Panc1 (cell line): Measurements from ENCODE around the gene PLEKHG5. TPM values are rescaled to one million over a fixed set of nuclear protein-coding genes. Genes with fewer than 3 reads are reported as not detected.

ENCODE experiments used
- ATAC-seq: fragments of 200-7000 bp; cut with Tn5 transposase; 2 replicates; pipeline ENCODE4 v1.9.1; 2020; ENCODE audit warnings: mild to moderate bottlenecking, moderate library complexity
- BruUV-seq: library from RNA; stranded (reverse); fragments of 400-500 nt; replicated peaks from 2 replicates; lab custom pipeline; 2021; lab: Mats Ljungman, UMichigan
- CTCF ChIA-PET: fragments of 300-600 bp; sonication (Branson Sonifier 250); formaldehyde crosslinking; loops from one replicate; lab custom pipeline; 2022; ENCODE audit warnings: antibody characterized with exemption; lab: Charles Lee
- POLR2A ChIA-PET: fragments of 300-600 bp; sonication (Branson Sonifier 250); formaldehyde crosslinking; loops from one replicate; lab custom pipeline; 2022; ENCODE audit warnings: antibody characterized with exemption; lab: Charles Lee
- DNase-seq: peaks from one replicate; pipeline ENCODE4 v3.0.0-alpha.2; 2010; ENCODE audit warnings: low read depth, low spot score
- H3K27ac ChIP-seq: 2 replicates; pipeline ENCODE4 v1.5.1; 2011; ENCODE audit warnings: mild to moderate bottlenecking, low read length, inconsistent platforms
- H3K27me3 ChIP-seq: fragments of 200-500 bp; sonication (Bioruptor generic); 2 replicates; pipeline ENCODE4 v1.6.0; 2014; ENCODE audit warnings: low read length, inconsistent platforms; ENCODE audit not compliant: control insufficient read depth, insufficient read depth
- H3K36me3 ChIP-seq: fragments of 200-500 bp; sonication (Bioruptor generic); 2 replicates; pipeline ENCODE4 v1.5.1; 2014; ENCODE audit warnings: inconsistent platforms, mild to moderate bottlenecking, low read length, moderate library complexity; ENCODE audit not compliant: control insufficient read depth, insufficient read depth
- H3K4me1 ChIP-seq: 2 replicates; pipeline ENCODE4 v1.5.1; 2011; ENCODE audit warnings: inconsistent platforms, mild to moderate bottlenecking, low read length, moderate library complexity; ENCODE audit not compliant: control insufficient read depth, insufficient read depth
- H3K4me3 ChIP-seq, 2 experiments: 2 replicates each; pipeline ENCODE4 v1.5.1; 2011 to 2012; ENCODE audit warnings: low read depth in 2 of 2, low read length in 2 of 2, mild to moderate bottlenecking in 2 of 2, inconsistent platforms in 1 of 2, moderate library complexity in 1 of 2
- H3K9me3 ChIP-seq: fragments of 200-500 bp; sonication (Bioruptor generic); 2 replicates; pipeline ENCODE4 v1.5.1; 2014; ENCODE audit warnings: low read depth, mild to moderate bottlenecking, inconsistent platforms, low read length, moderate library complexity; ENCODE audit not compliant: control insufficient read depth, insufficient read depth
- POLR2AphosphoS5 ChIP-seq: IDR thresholded peaks from 2 replicates; pipeline ENCODE4 v1.6.1; 2012; ENCODE audit warnings: mild to moderate bottlenecking, low read depth, low read length, moderate library complexity
- SIN3A ChIP-seq: IDR thresholded peaks from 2 replicates; pipeline ENCODE4 v1.6.1; 2012; ENCODE audit warnings: low read depth, mild to moderate bottlenecking, low read length, moderate library complexity, borderline replicate concordance; ENCODE audit not compliant: insufficient read depth
- TCF7L2 ChIP-seq: IDR thresholded peaks from 2 replicates; pipeline ENCODE4 v1.6.1; 2011; ENCODE audit warnings: mild to moderate bottlenecking, low read depth, low read length, inconsistent platforms
- in situ Hi-C: cut with HindIII; loops from 2 replicates; pipeline ENCODE4 v1.10.0; 2016; ENCODE audit warnings: low sequenced_read_pairs, low pct_unique_long_range_greater_than_20kb
- intact Hi-C: fragments of 100-400 bp; cut with micrococcal nuclease; formaldehyde crosslinking; loops from one replicate; pipeline ENCODE4 v1.10.0; 2022; ENCODE audit not compliant: unreplicated experiment
- total RNA-seq: library from RNA; stranded (reverse); gene quantifications from one replicate; pipeline ENCODE4 v1.2.1, GENCODE V29; 2021; ENCODE audit not compliant: unreplicated experiment
- TF ChIP-seq, protein P1 (sequence below), 2 experiments: IDR thresholded peaks; 2 replicates each; pipeline ENCODE4 v1.6.1; 2011 to 2012; ENCODE audit warnings: low read depth in 2 of 2, control low read depth in 1 of 2, low read length in 1 of 2, mild to moderate bottlenecking in 1 of 2, moderate library complexity in 1 of 2; ENCODE audit not compliant: insufficient read depth in 1 of 2
- TF ChIP-seq, protein P2 (sequence below): fragments of 450-650 bp; IDR thresholded peaks from 2 replicates; pipeline ENCODE4 v1.5.1; 2017; ENCODE audit warnings: mild to moderate bottlenecking

The PLEKHG5 gene
- total RNA-seq, 1 experiment from 2014 or later, result 6.8 TPM

DNA sequence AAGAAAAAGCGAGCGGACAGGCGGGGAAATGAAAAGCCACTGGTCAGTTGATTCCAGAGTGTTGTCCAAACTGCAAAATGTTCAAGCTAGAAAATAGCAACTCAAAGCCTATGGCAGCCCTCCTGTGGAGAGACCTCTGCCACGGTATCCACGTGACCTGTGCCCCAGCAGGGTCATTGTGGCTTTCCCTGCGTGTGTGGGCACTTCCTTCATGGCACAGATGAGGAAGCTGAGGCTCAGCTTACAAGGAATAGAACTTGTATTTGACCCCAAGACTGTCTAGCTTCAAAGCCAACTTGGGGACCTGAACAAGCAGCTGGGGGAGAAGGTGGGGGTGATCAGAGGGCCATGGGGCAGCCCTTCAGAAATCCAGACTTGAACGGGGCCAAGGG, 15.6 kb upstream of the PLEKHG5 start:
- POLR2A ChIA-PET, result no interaction called here
- no peak for ATAC-seq
- Histone ChIP-seq H3K27me3 (no peaks in the 10 kb centered on the region), H3K4me1 (no peaks in the 10 kb centered on the region), H3K9me3 (no peaks in the 10 kb centered on the region), H3K4me3 (no peak overlapping the region), H3K36me3 (no peaks in the 10 kb centered on the region), H3K27ac (no peak overlapping the region)
- TF ChIP-seq, protein P1, sequence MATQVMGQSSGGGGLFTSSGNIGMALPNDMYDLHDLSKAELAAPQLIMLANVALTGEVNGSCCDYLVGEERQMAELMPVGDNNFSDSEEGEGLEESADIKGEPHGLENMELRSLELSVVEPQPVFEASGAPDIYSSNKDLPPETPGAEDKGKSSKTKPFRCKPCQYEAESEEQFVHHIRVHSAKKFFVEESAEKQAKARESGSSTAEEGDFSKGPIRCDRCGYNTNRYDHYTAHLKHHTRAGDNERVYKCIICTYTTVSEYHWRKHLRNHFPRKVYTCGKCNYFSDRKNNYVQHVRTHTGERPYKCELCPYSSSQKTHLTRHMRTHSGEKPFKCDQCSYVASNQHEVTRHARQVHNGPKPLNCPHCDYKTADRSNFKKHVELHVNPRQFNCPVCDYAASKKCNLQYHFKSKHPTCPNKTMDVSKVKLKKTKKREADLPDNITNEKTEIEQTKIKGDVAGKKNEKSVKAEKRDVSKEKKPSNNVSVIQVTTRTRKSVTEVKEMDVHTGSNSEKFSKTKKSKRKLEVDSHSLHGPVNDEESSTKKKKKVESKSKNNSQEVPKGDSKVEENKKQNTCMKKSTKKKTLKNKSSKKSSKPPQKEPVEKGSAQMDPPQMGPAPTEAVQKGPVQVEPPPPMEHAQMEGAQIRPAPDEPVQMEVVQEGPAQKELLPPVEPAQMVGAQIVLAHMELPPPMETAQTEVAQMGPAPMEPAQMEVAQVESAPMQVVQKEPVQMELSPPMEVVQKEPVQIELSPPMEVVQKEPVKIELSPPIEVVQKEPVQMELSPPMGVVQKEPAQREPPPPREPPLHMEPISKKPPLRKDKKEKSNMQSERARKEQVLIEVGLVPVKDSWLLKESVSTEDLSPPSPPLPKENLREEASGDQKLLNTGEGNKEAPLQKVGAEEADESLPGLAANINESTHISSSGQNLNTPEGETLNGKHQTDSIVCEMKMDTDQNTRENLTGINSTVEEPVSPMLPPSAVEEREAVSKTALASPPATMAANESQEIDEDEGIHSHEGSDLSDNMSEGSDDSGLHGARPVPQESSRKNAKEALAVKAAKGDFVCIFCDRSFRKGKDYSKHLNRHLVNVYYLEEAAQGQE (IDR thresholded peaks at IDR 0.05; ENCODE audit: insufficient read depth in 1 of 2, low read depth in 2 of 2, low read length in 1 of 2), result no peak
- no peak for TF ChIP-seq SIN3A
- no peak for TF ChIP-seq TCF7L2
- TF ChIP-seq POLR2AphosphoS5, result no peak
- TF ChIP-seq, protein P2, sequence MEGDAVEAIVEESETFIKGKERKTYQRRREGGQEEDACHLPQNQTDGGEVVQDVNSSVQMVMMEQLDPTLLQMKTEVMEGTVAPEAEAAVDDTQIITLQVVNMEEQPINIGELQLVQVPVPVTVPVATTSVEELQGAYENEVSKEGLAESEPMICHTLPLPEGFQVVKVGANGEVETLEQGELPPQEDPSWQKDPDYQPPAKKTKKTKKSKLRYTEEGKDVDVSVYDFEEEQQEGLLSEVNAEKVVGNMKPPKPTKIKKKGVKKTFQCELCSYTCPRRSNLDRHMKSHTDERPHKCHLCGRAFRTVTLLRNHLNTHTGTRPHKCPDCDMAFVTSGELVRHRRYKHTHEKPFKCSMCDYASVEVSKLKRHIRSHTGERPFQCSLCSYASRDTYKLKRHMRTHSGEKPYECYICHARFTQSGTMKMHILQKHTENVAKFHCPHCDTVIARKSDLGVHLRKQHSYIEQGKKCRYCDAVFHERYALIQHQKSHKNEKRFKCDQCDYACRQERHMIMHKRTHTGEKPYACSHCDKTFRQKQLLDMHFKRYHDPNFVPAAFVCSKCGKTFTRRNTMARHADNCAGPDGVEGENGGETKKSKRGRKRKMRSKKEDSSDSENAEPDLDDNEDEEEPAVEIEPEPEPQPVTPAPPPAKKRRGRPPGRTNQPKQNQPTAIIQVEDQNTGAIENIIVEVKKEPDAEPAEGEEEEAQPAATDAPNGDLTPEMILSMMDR, result no peak
- intact Hi-C loops, result no loop called here
- in situ Hi-C loops, result no loop called here
- no peak for DNase-seq
- no TSS peak for BruUV-seq
- CTCF ChIA-PET, result interaction anchor here (0.6 kb wide), 1 partner anchor 66 kb away, joined by 3 read pairs; no protein-coding TSS in a partner anchor

DNA sequence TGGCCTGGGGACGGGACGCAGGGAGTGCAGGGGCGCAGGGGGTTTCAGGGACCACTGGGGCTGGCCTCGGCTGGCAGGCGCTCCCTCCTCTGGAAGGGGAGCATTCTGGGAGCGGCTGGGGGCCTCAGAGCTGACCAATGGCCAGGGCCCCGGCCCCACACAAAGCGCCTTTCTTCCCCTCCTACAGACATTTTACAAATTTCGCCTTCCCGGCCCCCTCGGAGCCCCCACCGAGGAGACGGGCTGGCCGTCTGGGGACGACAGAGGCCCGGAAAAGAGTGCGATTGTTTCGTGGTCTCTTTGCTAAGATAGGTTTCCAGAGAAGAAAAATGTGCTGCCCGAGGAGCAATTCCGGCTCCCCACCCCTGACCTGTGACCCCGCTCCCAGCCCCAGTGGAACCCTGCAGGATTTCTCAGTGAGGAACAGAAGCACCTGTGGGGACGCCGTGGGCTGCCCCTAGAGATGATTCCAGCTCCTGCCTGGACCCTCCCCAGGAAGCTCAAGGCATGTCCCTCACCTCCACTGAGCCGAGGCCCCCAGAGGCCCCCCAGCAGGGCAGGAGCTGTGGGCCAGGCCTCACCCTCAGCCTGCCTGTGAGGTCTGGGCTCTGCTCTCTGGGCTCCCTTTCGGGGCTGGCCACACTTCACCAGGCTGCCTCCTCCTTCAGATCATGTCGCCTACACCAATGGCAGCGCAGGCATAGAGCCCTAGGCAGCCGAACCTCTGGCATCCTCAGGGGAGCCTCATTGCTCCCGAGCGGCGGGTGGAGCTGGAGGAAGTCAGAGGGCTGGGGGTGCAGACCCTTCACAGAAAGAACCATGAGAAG, 15.0 kb upstream of the PLEKHG5 start:
- ChIA-PET POLR2A (no interaction called here), CTCF (no interaction called here)
- intact Hi-C loops, result no loop called here
- BruUV-seq, result no TSS peak
- TF ChIP-seq POLR2AphosphoS5 (no peak), TCF7L2 (no peak), SIN3A (no peak)
- TF ChIP-seq, protein P1 (IDR thresholded peaks at IDR 0.05; ENCODE audit: insufficient read depth in 1 of 2, low read depth in 2 of 2, low read length in 1 of 2), result no peak
- TF ChIP-seq, protein P2, result no peak
- no peaks in the 10 kb centered on the region for H3K9me3 ChIP-seq
- H3K36me3 ChIP-seq, result no peaks in the 10 kb centered on the region
- H3K4me3 ChIP-seq, result no peak overlapping the region
- DNase-seq, result no peak
- H3K27ac ChIP-seq, result no peak overlapping the region
- ATAC-seq, result no peak
- in situ Hi-C loops, result no loop called here
- H3K4me1 ChIP-seq, result no peaks in the 10 kb centered on the region
- no peaks in the 10 kb centered on the region for H3K27me3 ChIP-seq
